Memory B cell (primary cell): ENCODE results near the gene HSPB9.

ENCODE experiments used
- ATAC-seq: fragments of 150-1000 bp; cut with Tn5 transposase; 2 replicates; pipeline ENCODE4 v1.10.0; 2021; ENCODE audit warnings: low read depth, mild to moderate bottlenecking, moderate library complexity
- DNase-seq, 2 donors: peaks; one replicate each; pipeline ENCODE4 v3.0.0; 2022; ENCODE audit warnings: low spot score in 2 of 2
- H3K27ac Mint-ChIP-seq: one replicate; pipeline ENCODE4 v1.8.0; 2022; ENCODE audit warnings: mild to moderate bottlenecking, moderate library complexity, mixed read lengths
- H3K27me3 Mint-ChIP-seq: one replicate; pipeline ENCODE4 v1.8.0; 2022; ENCODE audit warnings: mixed read lengths
- H3K36me3 Mint-ChIP-seq: one replicate; pipeline ENCODE4 v1.8.0; 2022; ENCODE audit warnings: mild to moderate bottlenecking, mixed read lengths
- H3K4me1 Mint-ChIP-seq: one replicate; pipeline ENCODE4 v1.8.0; 2022; ENCODE audit warnings: mixed read lengths
- H3K4me3 Mint-ChIP-seq: one replicate; pipeline ENCODE4 v1.8.0; 2022; ENCODE audit warnings: mild to moderate bottlenecking, moderate library complexity, mixed read lengths
- H3K9me3 Mint-ChIP-seq: one replicate; pipeline ENCODE4 v1.8.0; 2022; ENCODE audit warnings: mixed read lengths

Gene HSPB9

GRCh38 chr17:42163113-42163512 is 40.5 kb downstream of the HSPB9 start:
- ATAC-seq (no peak), DNase-seq (no peak)
- no peak overlapping the region for H3K4me3 Mint-ChIP-seq
- H3K4me1 Mint-ChIP-seq: peaks cover 12% of the 10 kb centered on the region
- no peaks in the 10 kb centered on the region for H3K36me3 Mint-ChIP-seq
- no peaks in the 10 kb centered on the region for H3K9me3 Mint-ChIP-seq
- no peak overlapping the region for H3K27ac Mint-ChIP-seq
- no peaks in the 10 kb centered on the region for H3K27me3 Mint-ChIP-seq

DNA sequence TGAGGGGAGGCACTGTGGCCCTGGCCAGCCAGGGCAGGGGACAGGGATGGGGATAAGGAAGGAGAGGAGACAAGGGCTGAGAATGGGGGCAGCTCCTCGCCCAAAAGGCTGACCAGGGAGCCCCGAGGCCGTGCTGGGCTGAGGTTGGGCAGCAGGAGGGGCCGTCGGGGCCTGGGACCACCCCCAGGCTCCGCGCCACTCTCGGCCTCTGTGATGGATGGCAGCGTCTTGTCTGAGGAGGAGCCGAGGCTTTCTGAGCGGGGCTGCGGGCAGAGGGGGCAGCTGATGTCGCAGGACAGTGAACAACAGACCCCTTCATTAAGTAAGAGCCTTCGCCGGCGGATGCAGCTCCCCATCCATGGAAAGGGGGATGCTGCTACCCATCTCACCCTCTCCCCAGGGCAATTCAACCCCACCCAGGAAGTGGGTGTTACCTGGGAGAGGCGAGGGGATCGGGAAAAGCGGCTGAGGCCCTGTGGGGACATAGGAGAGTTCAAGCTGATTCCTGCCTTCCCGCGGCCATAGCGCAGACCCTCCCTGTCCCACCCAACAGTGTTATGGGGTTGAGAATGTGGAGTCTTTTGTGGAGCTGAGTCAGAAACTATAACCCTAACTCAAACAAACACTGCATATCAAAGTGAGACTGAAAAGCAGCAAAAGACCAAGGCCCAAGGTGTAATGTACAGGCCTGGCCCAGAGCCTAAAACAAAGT is 41.2 kb downstream of the HSPB9 start:
- DNase-seq (no peak), ATAC-seq (no peak)
- peaks cover 12% of the 10 kb centered on the region for H3K4me1 Mint-ChIP-seq
- H3K27ac Mint-ChIP-seq: no peak overlapping the region
- no peaks in the 10 kb centered on the region for H3K36me3 Mint-ChIP-seq
- no peak overlapping the region for H3K4me3 Mint-ChIP-seq
- H3K9me3 Mint-ChIP-seq: no peaks in the 10 kb centered on the region
- H3K27me3 Mint-ChIP-seq: no peaks in the 10 kb centered on the region

GRCh38 chr17:42165751-42166150 is 43.1 kb downstream of the HSPB9 start:
- H3K9me3 Mint-ChIP-seq: no peaks in the 10 kb centered on the region

DNA sequence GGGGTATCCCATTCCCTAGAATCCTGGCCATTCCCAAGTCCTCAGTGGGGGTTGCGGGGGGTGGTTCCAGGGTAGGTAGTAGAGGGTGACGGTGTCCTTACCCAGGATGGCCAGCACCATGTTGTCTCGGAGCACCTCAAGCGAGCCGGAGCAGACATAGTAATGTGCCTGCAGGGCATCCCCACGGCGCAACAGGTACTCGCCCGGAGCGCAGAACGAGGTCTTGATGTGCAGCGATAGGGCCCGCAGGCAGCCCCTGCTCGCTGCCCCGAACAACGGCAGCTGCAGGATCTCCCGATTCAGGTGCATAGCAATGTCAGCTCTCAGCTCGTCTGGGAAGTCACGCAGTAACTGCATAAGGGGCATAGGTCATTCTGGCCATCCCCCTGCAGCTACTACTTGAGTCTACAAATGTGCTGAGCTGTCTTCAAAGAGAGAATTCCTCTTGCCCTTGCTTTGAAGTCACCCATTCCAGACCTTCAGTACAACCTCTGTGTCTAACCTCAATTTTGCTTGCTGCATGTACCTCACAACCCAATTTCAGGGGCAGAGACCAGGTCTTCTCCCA is 43.7 kb downstream of the HSPB9 start:
- Mint-ChIP-seq H3K4me1 (peaks cover 12% of the 10 kb centered on the region), H3K27ac (no peak overlapping the region), H3K4me3 (no peak overlapping the region), H3K27me3 (no peaks in the 10 kb centered on the region), H3K36me3 (peaks cover 3% of the 10 kb centered on the region), H3K9me3 (no peaks in the 10 kb centered on the region)
- ATAC-seq (no peak), DNase-seq (no peak)

More at GRCh38 chr17:42165751-42166150, 43.1 kb downstream of the HSPB9 start:
- Mint-ChIP-seq H3K4me1 (peaks cover 12% of the 10 kb centered on the region), H3K36me3 (peaks cover 2% of the 10 kb centered on the region), H3K27ac (no peak overlapping the region), H3K27me3 (no peaks in the 10 kb centered on the region), H3K4me3 (no peak overlapping the region)
- ATAC-seq: no peak
- no peak for DNase-seq

GRCh38 chr17:42167807-42168206 is 45.2 kb downstream of the HSPB9 start:
- DNase-seq: no peak
- Mint-ChIP-seq H3K4me1 (peaks cover 8% of the 10 kb centered on the region), H3K27ac (no peak overlapping the region), H3K27me3 (no peaks in the 10 kb centered on the region), H3K9me3 (no peaks in the 10 kb centered on the region), H3K4me3 (no peak overlapping the region), H3K36me3 (peaks cover 3% of the 10 kb centered on the region)
- ATAC-seq: no peak

DNA sequence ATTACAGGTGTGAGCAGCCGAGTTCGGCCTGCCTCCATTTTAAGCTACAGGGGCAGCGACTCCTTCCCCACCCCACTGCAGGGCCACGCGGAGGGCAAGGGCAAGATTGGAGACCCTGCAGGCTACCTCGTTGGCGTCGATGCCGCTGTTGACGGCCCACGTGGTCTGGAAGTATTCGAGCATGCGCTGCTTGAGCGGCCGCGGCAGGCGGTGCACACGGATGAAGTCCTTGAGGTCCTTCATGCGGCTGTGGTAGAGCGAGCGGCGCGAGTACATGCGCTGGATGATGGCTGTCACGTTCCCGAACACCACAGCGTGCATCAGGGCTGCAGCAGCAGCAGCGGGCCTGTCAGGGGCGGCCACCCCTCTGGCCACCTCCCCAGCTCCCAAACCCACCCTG is 46.7 kb downstream of the HSPB9 start:
- Mint-ChIP-seq H3K36me3 (peaks cover 3% of the 10 kb centered on the region), H3K4me3 (no peak overlapping the region), H3K9me3 (no peaks in the 10 kb centered on the region), H3K4me1 (peaks cover 8% of the 10 kb centered on the region), H3K27me3 (no peaks in the 10 kb centered on the region), H3K27ac (no peak overlapping the region)
- DNase-seq: no peak
- no peak for ATAC-seq

- Mint-ChIP-seq H3K4me1 (peaks cover 8% of the 10 kb centered on the region), H3K4me3 (no peak overlapping the region), H3K9me3 (no peaks in the 10 kb centered on the region), H3K36me3 (peaks cover 7% of the 10 kb centered on the region), H3K27ac (no peak overlapping the region), H3K27me3 (no peaks in the 10 kb centered on the region)
- no peak for DNase-seq
- ATAC-seq: no peak
Observed at GRCh38 chr17:42171831-42172230, 49.2 kb downstream of the HSPB9 start.
